WTC11 (cell line): ENCODE results near the gene PXK. TPM values are rescaled to one million over a fixed set of nuclear protein-coding genes. Genes with fewer than 3 reads are reported as not detected.
"Not testable (repeated sequence)": the region's sequence is repeated elsewhere in the genome, so short reads cannot be mapped to it uniquely, and the experiment has no call there.

Experiments used
- ATAC-seq: fragments of 200-7000 bp; cut with Tn5 transposase; 2 replicates; pipeline ENCODE4 v1.10.0; 2021; ENCODE audit warnings: mild to moderate bottlenecking, moderate library complexity
- CTCF ChIA-PET: fragments of 300-600 bp; sonication (Branson Sonifier 250); formaldehyde crosslinking; loops from one replicate; lab custom pipeline; 2021; ENCODE audit warnings: antibody characterized with exemption; lab: Charles Lee
- POLR2A ChIA-PET: fragments of 350-600 bp; sonication (Branson Sonifier 250); formaldehyde crosslinking; loops from one replicate; lab custom pipeline; 2021; ENCODE audit warnings: antibody characterized with exemption; lab: Charles Lee
- DNase-seq: peaks from one replicate; pipeline ENCODE4 v3.0.0; 2021; ENCODE audit warnings: low spot score
- H3K27ac Mint-ChIP-seq: 2 replicates; pipeline ENCODE4 v1.8.0; 2021; ENCODE audit warnings: mixed read lengths
- H3K27me3 Mint-ChIP-seq: 2 replicates; pipeline ENCODE4 v1.8.0; 2021; ENCODE audit warnings: low read depth, mild to moderate bottlenecking, moderate library complexity, mixed read lengths
- H3K36me3 Mint-ChIP-seq: 2 replicates; pipeline ENCODE4 v1.8.0; 2021; ENCODE audit warnings: mixed read lengths
- H3K4me1 Mint-ChIP-seq: 2 replicates; pipeline ENCODE4 v1.8.0; 2022; ENCODE audit warnings: mixed read lengths
- H3K4me3 Mint-ChIP-seq: 2 replicates; pipeline ENCODE4 v1.8.0; 2021; ENCODE audit warnings: mild to moderate bottlenecking, moderate library complexity, mixed read lengths
- H3K9me3 Mint-ChIP-seq: 2 replicates; pipeline ENCODE4 v1.8.0; 2021; ENCODE audit warnings: mixed read lengths
- CREM ChIP-seq: sonication (generic); formaldehyde crosslinking; IDR thresholded peaks from 2 replicates; pipeline ENCODE4 v1.8.1; 2022; ENCODE audit warnings: mild to moderate bottlenecking, missing genetic modification reagents, moderate library complexity
- ETV6 ChIP-seq: sonication (generic); formaldehyde crosslinking; IDR thresholded peaks from 2 replicates; pipeline ENCODE4 v1.8.1; 2022; ENCODE audit warnings: mild to moderate bottlenecking, missing genetic modification reagents
- FOXK1 ChIP-seq: sonication (generic); formaldehyde crosslinking; IDR thresholded peaks from 2 replicates; pipeline ENCODE4 v1.8.0; 2022; ENCODE audit warnings: mild to moderate bottlenecking, moderate library complexity, missing genetic modification reagents
- MAX ChIP-seq: sonication (generic); formaldehyde crosslinking; IDR thresholded peaks from 2 replicates; pipeline ENCODE4 v1.8.0; 2022; ENCODE audit warnings: mild to moderate bottlenecking, missing genetic modification reagents
- MYBL2 ChIP-seq: sonication (generic); formaldehyde crosslinking; IDR thresholded peaks from 2 replicates; pipeline ENCODE4 v1.8.1; 2023; ENCODE audit warnings: mild to moderate bottlenecking, moderate library complexity, missing genetic modification reagents
- NFE2L1 ChIP-seq: sonication (generic); formaldehyde crosslinking; IDR thresholded peaks from 2 replicates; pipeline ENCODE4 v1.8.1; 2023; ENCODE audit warnings: missing genetic modification reagents
- NR2C2 ChIP-seq: sonication (generic); formaldehyde crosslinking; IDR thresholded peaks from 2 replicates; pipeline ENCODE4 v1.8.0; 2022; ENCODE audit warnings: mild to moderate bottlenecking, missing genetic modification reagents
- PRDM15 ChIP-seq: sonication (generic); formaldehyde crosslinking; IDR thresholded peaks from 2 replicates; pipeline ENCODE4 v1.8.0; 2022; ENCODE audit warnings: missing genetic modification reagents
- SMAD4 ChIP-seq: sonication (generic); formaldehyde crosslinking; IDR thresholded peaks from 2 replicates; pipeline ENCODE4 v1.8.0; 2022; ENCODE audit warnings: mild to moderate bottlenecking, missing genetic modification reagents
- SP1 ChIP-seq: sonication (generic); formaldehyde crosslinking; conservative IDR thresholded peaks from 2 replicates; pipeline ENCODE4 v1.8.1; 2022; ENCODE audit warnings: missing genetic modification reagents
- TEAD1 ChIP-seq: sonication (generic); formaldehyde crosslinking; IDR thresholded peaks from 2 replicates; pipeline ENCODE4 v1.8.0; 2022; ENCODE audit warnings: mild to moderate bottlenecking, missing genetic modification reagents
- TEAD4 ChIP-seq: sonication (generic); formaldehyde crosslinking; IDR thresholded peaks from 2 replicates; pipeline ENCODE4 v1.8.0; 2022; ENCODE audit warnings: mild to moderate bottlenecking, missing genetic modification reagents
- ZNF423 ChIP-seq: fragments of 250-450 bp; sonication (Bioruptor Pico); IDR thresholded peaks from 2 replicates; pipeline ENCODE4 v2.1.2; 2022; ENCODE audit warnings: mild to moderate bottlenecking, moderate library complexity
- ZSCAN18 ChIP-seq: fragments of 250-450 bp; sonication (Bioruptor Pico); IDR thresholded peaks from 2 replicates; pipeline ENCODE4 v2.1.2; 2022; ENCODE audit warnings: mild to moderate bottlenecking, moderate library complexity
- total RNA-seq: library from RNA; stranded (reverse); gene quantifications from 3 replicates; pipeline ENCODE4 v1.2.3, GENCODE V29; 2021

The PXK gene
- total RNA-seq, 1 experiment from 2014 or later: 9.4 TPM

GRCh38 chr3:58434990-58435389 lies 102.3 kb downstream of the PXK start:
- Mint-ChIP-seq H3K27ac (peak overlapping the region; percentile 98), H3K36me3 (peaks cover 20% of the 10 kb centered on the region), H3K4me3 (peak overlapping the region; percentile 53), H3K27me3 (no peaks in the 10 kb centered on the region), H3K9me3 (no peaks in the 10 kb centered on the region), H3K4me1 (peaks cover 61% of the 10 kb centered on the region)
- peak; percentile 78 for ATAC-seq
- ChIA-PET POLR2A (interaction anchor here (1.1 to 1.3 kb wide), 3 partner anchors 10 to 129 kb away, joined by 3 to 4 read pairs (median 3); partner anchors contain the start of genes HTD2 and RPP14), CTCF (interaction anchor here (0.6 to 1.4 kb wide), 4 partner anchors 19 to 195 kb away, joined by 3 to 4 read pairs (median 4); partner anchors contain the start of gene KCTD6)
- TF ChIP-seq MYBL2 (no peak; the same call in 1 of the 2 replicates), MAX (CRISPR knock-in tag) (0 out of 2 replicates have a peak, but pooled peaks have one; percentile 19), SP1 (CRISPR knock-in tag) (peak; percentile 63), ZNF423 (CRISPR knock-in tag) (peak; percentile 39; the same call in 1 of the 2 replicates), FOXK1 (CRISPR knock-in tag) (0 out of 2 replicates have a peak, but pooled peaks have one; percentile 31), NR2C2 (CRISPR knock-in tag) (no peak), ETV6 (0 out of 2 replicates have a peak, but pooled peaks have one; percentile 40), ZSCAN18 (no peak), TEAD4 (CRISPR knock-in tag) (peak; percentile 54; the same call in 1 of the 2 replicates), TEAD1 (CRISPR knock-in tag) (peak; percentile 98), SMAD4 (CRISPR knock-in tag) (no peak), NFE2L1 (CRISPR knock-in tag) (0 out of 2 replicates have a peak, but pooled peaks have one; percentile 28)
- peak; percentile 72 for DNase-seq

- CTCF ChIA-PET: interaction anchor here (2.1 kb wide), 1 partner anchor 26 kb away, joined by 6 read pairs; no protein-coding TSS in a partner anchor
- H3K36me3 Mint-ChIP-seq, H3K9me3 Mint-ChIP-seq, POLR2A ChIA-PET, ATAC-seq, H3K27me3 Mint-ChIP-seq, H3K4me3 Mint-ChIP-seq: not testable (repeated sequence)
- Mint-ChIP-seq H3K27ac (peak overlapping the region; percentile 87), H3K4me1 (peaks cover 77% of the 10 kb centered on the region)
- peak; percentile 19 for DNase-seq
Observed at GRCh38 chr3:58437276-58437675, 104.6 kb downstream of the PXK start.

DNA sequence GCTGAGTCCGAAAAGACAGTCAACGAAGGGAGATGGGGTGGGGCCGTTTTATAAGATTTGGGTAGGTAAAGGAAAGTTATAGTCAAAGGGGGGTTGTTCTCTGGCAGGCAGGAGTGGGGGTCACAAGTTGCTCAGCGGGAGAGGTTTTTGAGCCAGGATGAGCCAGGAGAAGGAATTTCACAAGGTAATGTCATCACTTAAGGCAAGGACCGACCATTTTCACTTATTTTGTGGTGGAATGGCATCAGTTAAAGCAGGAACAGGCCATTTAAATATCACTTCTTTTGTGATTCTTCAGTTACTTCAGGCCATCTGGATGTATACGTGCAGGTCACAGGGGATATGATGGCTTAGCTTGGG lies 108.3 kb downstream of the PXK start:
- POLR2A ChIA-PET: not testable (repeated sequence)
- peaks cover 57% of the 10 kb centered on the region for H3K4me1 Mint-ChIP-seq

GRCh38 chr3:58441514-58442450 lies 109.1 kb downstream of the PXK start:
- CTCF ChIA-PET: interaction anchor here (0.7 to 2.2 kb wide), 2 partner anchors 22 to 50 kb away, joined by 5 to 10 read pairs; partner anchors contain the start of gene KCTD6
- H3K4me3 Mint-ChIP-seq: no peak overlapping the region

More for the DNA sequence above, 108.3 kb downstream of the PXK start:
- 0 out of 2 replicates have a peak overlapping the region, but pooled peaks have one; percentile 38 for H3K27ac Mint-ChIP-seq
- ATAC-seq, H3K9me3 Mint-ChIP-seq, DNase-seq, H3K4me3 Mint-ChIP-seq, H3K36me3 Mint-ChIP-seq, H3K27me3 Mint-ChIP-seq: not testable (repeated sequence)
- CTCF ChIA-PET: interaction anchor here (0.7 to 2.2 kb wide), 2 partner anchors 23 to 50 kb away, joined by 5 to 10 read pairs; partner anchors contain the start of gene KCTD6

More at GRCh38 chr3:58441514-58442450, 109.1 kb downstream of the PXK start:
- Mint-ChIP-seq H3K36me3 (no peaks in the 10 kb centered on the region; the same call in 1 of the 2 replicates), H3K9me3 (no peaks in the 10 kb centered on the region), H3K27ac (peak overlapping the region; percentile 49; the same call in 1 of the 2 replicates), H3K27me3 (no peaks in the 10 kb centered on the region)
- ATAC-seq (peak; percentile 60), DNase-seq (no peak)
- POLR2A ChIA-PET: no interaction called here
- TF ChIP-seq PRDM15 (peak; percentile 71), CREM (CRISPR knock-in tag) (no peak)
- TF ChIP-seq, all 79 proteins: peak for 1
- peaks cover 50% of the 10 kb centered on the region for H3K4me1 Mint-ChIP-seq
